Upper lobe of right lung (tissue), 1 donor: ENCODE measurements around the gene RNF175. TPM values are rescaled to one million over a fixed set of nuclear protein-coding genes. Genes with fewer than 3 reads are reported as not detected.

Source experiments
- ATAC-seq: fragments of 200-7000 bp; cut with Tn5 transposase; one replicate; pipeline ENCODE4 v1.9.1; 2020; ENCODE audit warnings: mild to moderate bottlenecking, moderate library complexity
- DNase-seq: peaks from one replicate; pipeline ENCODE4 v3.0.0-alpha.2; 2020
- H3K27ac ChIP-seq: fragments of 200-600 bp; one replicate; pipeline ENCODE4 v1.8.0; 2022
- H3K27me3 ChIP-seq: fragments of 200-600 bp; one replicate; pipeline ENCODE4 v1.8.0; 2022; ENCODE audit warnings: mild to moderate bottlenecking
- H3K36me3 ChIP-seq: fragments of 200-600 bp; one replicate; pipeline ENCODE4 v1.8.0; 2022
- H3K4me1 ChIP-seq: fragments of 200-600 bp; one replicate; pipeline ENCODE4 v1.8.0; 2022
- H3K4me3 ChIP-seq: fragments of 200-600 bp; one replicate; pipeline ENCODE4 v1.8.0; 2022; ENCODE audit warnings: mild to moderate bottlenecking
- H3K9me3 ChIP-seq: fragments of 200-600 bp; one replicate; pipeline ENCODE4 v1.8.0; 2022
- intact Hi-C: fragments of 100-400 bp; cut with DNase I; formaldehyde crosslinking; loops from one replicate; pipeline ENCODE4 v1.11.0; 2022
- total RNA-seq: library from RNA; stranded (reverse); fragmentation: NEBNext Ultra II Directional; extraction: Animal tissue kit (Norgen Biotek cat#: 25700); gene quantifications from one replicate; pipeline ENCODE4 v1.2.1, GENCODE V29; 2021
- TF ChIP-seq, protein P1 (sequence below): fragments of 200-600 bp; IDR thresholded peaks from one replicate; pipeline ENCODE4 v1.8.0; 2022; ENCODE audit warnings: antibody characterized with exemption
- donor health status: DM: no; HTN: yes; CAD: no; lungs with severe emphysema.

The RNF175 gene
- total RNA-seq, 1 donor from 2014 or later = not detected

DNA sequence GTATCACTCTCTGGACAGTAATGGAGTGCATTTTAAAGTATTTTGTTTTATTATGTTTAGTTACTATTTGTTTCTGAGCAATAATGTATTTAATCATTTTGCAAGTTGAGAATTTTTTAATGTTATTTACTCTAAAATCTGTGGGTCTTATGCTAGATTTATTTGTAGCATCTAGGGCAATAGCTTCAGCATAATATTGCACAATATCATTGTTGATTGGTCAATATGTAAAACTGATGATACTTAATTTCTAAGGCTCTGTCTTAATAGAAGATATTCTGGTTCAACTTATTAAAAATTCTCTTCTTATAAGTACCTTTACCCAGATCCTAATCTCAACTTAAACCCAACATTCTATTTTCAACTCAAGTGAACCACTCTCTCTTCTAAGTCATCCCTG lies 17.6 kb upstream of the RNF175 start:
- no peaks in the 10 kb centered on the region for H3K27me3 ChIP-seq
- no peak for ATAC-seq
- no peak overlapping the region for H3K4me3 ChIP-seq
- intact Hi-C loops = no loop called here
- H3K27ac ChIP-seq = no peak overlapping the region
- no peak for DNase-seq
- no peaks in the 10 kb centered on the region for H3K9me3 ChIP-seq
- H3K4me1 ChIP-seq = no peaks in the 10 kb centered on the region
- H3K36me3 ChIP-seq = no peaks in the 10 kb centered on the region
- TF ChIP-seq, protein P1, sequence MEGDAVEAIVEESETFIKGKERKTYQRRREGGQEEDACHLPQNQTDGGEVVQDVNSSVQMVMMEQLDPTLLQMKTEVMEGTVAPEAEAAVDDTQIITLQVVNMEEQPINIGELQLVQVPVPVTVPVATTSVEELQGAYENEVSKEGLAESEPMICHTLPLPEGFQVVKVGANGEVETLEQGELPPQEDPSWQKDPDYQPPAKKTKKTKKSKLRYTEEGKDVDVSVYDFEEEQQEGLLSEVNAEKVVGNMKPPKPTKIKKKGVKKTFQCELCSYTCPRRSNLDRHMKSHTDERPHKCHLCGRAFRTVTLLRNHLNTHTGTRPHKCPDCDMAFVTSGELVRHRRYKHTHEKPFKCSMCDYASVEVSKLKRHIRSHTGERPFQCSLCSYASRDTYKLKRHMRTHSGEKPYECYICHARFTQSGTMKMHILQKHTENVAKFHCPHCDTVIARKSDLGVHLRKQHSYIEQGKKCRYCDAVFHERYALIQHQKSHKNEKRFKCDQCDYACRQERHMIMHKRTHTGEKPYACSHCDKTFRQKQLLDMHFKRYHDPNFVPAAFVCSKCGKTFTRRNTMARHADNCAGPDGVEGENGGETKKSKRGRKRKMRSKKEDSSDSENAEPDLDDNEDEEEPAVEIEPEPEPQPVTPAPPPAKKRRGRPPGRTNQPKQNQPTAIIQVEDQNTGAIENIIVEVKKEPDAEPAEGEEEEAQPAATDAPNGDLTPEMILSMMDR = no peak

DNA sequence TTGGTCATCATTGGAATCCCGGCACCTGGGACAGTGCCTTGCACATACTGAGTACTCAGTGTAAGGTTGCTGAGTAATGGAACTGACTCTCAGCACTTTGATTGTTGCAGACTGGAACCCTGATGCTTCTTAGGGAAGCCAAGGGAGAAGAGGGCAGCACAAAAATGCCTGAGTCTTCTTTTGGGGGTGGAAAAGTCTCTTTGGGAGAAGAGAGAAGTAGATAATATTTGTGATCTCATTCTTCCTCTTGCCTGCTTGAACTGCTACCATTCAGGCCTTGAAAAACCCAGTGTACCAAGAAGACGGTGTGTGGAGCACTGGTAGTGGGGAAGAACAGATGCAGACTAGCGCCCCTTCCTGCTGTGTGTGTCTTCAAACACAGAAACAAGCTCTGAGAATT lies 16.8 kb upstream of the RNF175 start:
- no peaks in the 10 kb centered on the region for H3K27me3 ChIP-seq
- DNase-seq = no peak
- no peak overlapping the region for H3K4me3 ChIP-seq
- intact Hi-C loops = no loop called here
- no peak for ATAC-seq
- H3K27ac ChIP-seq = no peak overlapping the region
- TF ChIP-seq, protein P1 = no peak
- no peaks in the 10 kb centered on the region for H3K36me3 ChIP-seq
- H3K9me3 ChIP-seq = no peaks in the 10 kb centered on the region
- no peaks in the 10 kb centered on the region for H3K4me1 ChIP-seq

DNA sequence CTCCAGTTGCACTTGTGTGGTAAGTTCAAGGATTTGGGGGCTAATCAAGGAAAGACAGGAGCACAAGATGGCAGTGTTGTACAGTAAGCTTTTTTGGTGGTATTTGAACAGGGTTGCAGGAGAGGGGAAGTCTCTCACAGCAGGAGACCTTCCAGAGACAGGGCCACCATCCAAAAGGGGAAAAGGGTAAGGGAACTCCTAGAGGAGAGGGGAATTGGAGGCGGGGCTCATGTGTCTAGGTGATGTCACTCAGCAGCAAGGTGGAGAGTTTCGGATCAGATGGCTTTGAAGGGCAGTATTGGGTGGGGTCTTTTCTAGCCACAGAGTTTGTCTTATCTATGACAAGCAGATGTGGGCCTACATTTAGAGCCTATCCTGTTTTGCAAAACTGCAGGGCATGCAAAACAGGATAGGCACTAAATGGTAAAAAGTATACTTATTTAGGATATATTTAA lies 13.4 kb upstream of the RNF175 start:
- H3K9me3 ChIP-seq = no peaks in the 10 kb centered on the region
- TF ChIP-seq, protein P1 = no peak
- intact Hi-C loops = no loop called here
- H3K4me1 ChIP-seq = no peaks in the 10 kb centered on the region
- H3K27me3 ChIP-seq = no peaks in the 10 kb centered on the region
- H3K27ac ChIP-seq = no peak overlapping the region
- DNase-seq (no peak), ATAC-seq (no peak)
- H3K4me3 ChIP-seq = no peak overlapping the region
- H3K36me3 ChIP-seq = no peaks in the 10 kb centered on the region

DNA sequence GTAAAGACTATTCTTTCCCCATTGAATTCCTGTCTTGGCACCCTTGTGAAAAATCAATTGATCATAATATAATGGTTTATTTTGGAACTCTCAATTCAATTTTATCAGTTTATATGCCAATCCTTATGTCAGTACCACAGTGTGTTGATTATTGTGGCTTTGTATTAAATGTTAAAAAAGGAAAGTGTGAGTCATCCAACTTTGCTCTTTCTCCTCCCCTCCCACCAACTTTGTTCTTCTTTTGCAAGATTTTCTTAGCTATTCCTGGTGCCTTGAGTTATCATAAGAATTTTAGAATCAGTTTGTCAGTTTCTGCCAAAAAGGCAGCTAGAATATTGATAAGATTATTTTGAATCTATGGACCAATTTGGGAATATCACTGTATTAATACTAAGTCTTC lies 11.2 kb upstream of the RNF175 start:
- Histone ChIP-seq H3K9me3 (no peaks in the 10 kb centered on the region), H3K27me3 (no peaks in the 10 kb centered on the region), H3K36me3 (no peaks in the 10 kb centered on the region), H3K27ac (no peak overlapping the region), H3K4me1 (no peaks in the 10 kb centered on the region), H3K4me3 (no peak overlapping the region)
- intact Hi-C loops = no loop called here
- DNase-seq (no peak), ATAC-seq (no peak)
- TF ChIP-seq, protein P1 = no peak

DNA sequence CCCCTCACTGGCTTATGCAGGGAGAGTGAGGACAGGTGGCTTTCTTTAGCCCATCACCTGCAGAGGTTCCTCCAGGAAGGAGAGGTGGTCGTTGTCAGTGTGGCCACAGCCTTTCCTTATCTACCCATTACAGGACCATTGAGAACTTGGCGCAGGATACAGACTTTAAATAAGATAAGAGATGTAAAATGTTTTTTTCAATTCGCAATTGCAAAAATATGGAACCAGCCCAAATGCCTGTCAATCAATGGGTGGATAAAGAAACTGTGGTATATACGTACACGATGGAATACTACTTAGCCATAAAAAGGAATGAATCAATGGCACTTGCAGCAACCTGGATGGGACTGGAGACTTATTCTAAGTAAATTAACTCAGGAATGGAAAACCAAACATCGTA lies 6.9 kb upstream of the RNF175 start:
- ATAC-seq (no peak), DNase-seq (no peak)
- Histone ChIP-seq H3K9me3 (no peaks in the 10 kb centered on the region), H3K27ac (no peak overlapping the region), H3K27me3 (no peaks in the 10 kb centered on the region), H3K4me3 (no peak overlapping the region), H3K4me1 (no peaks in the 10 kb centered on the region), H3K36me3 (no peaks in the 10 kb centered on the region)
- intact Hi-C loops = no loop called here
- TF ChIP-seq, protein P1 = no peak

DNA sequence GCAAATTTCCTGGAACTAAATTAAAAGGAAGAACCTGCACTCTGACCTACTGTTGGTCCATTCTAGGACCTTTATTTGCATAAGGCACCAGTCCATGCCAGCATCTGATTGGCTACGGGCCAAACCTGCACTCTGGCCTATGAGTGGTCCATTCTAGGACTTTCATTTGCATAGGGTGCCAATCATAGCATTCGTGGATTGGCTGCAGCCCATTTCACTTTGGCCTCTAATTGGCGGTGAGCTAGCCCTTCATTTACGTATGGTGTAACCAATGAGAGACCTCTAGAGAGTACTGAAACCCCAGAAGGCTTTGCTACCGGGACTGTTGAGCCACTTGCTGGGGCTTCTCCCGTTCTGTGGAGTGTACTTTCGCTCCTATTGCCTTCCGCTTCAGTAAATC lies 6.1 kb upstream of the RNF175 start:
- TF ChIP-seq, protein P1 = no peak
- Histone ChIP-seq H3K27ac (no peak overlapping the region), H3K4me1 (no peaks in the 10 kb centered on the region), H3K9me3 (no peaks in the 10 kb centered on the region), H3K36me3 (no peaks in the 10 kb centered on the region), H3K27me3 (peaks cover 8% of the 10 kb centered on the region), H3K4me3 (no peak overlapping the region)
- intact Hi-C loops = no loop called here
- DNase-seq (no peak), ATAC-seq (no peak)
